ENCODE measurements around the gene CACNA1H. TPM values are rescaled to one million over a fixed set of nuclear protein-coding genes. Genes with fewer than 3 reads are reported as not detected.

Gene CACNA1H
- total and polyA plus RNA-seq, 2 donors = 0.61 to 2.6 TPM

- DNase-seq (ENCODE audit: low read depth in 6 of 9, low spot score in 9 of 9) = no peak
- no peaks in the 10 kb centered on the region for H3K36me3 ChIP-seq (ENCODE audit: control insufficient read depth in 2 of 2, insufficient read depth in 2 of 2, low read length in 1 of 2)
- peaks cover 0 to 36% of the 10 kb centered on the region in 2 donors for H3K27me3 ChIP-seq (ENCODE audit: control insufficient read depth in 2 of 2, insufficient read depth in 1 of 2, low read length in 1 of 2)
- WGBS = 77% methylated on average over 26 of the region's 26 CpGs
- H3K27ac ChIP-seq (ENCODE audit: low read depth in 1 of 2, low read length in 1 of 2) = no peak overlapping the region
- H3K4me3 ChIP-seq (ENCODE audit: low read length in 2 of 2) = no peak overlapping the region
- H3K4me1 ChIP-seq (ENCODE audit: control insufficient read depth in 2 of 2, insufficient read depth in 2 of 2, low read length in 2 of 2) = no peaks in the 10 kb centered on the region
- no peaks in the 10 kb centered on the region for H3K9me3 ChIP-seq (ENCODE audit: control insufficient read depth in 2 of 2, insufficient read depth in 1 of 2, low read length in 1 of 2)
Observed at GRCh38 chr16:1112506-1113184, 40.3 kb upstream of the CACNA1H start.

GRCh38 chr16:1113489-1113888, 39.4 kb upstream of the CACNA1H start:
- no peaks in the 10 kb centered on the region for H3K9me3 ChIP-seq (ENCODE audit: control insufficient read depth in 2 of 2, insufficient read depth in 1 of 2, low read length in 1 of 2)
- H3K4me1 ChIP-seq (ENCODE audit: control insufficient read depth in 2 of 2, insufficient read depth in 2 of 2, low read length in 2 of 2) = no peaks in the 10 kb centered on the region
- WGBS = 59% methylated on average over 16 of the region's 16 CpGs
- no peak overlapping the region for H3K4me3 ChIP-seq (ENCODE audit: low read length in 2 of 2)
- peaks cover 0 to 28% of the 10 kb centered on the region in 2 donors for H3K27me3 ChIP-seq (ENCODE audit: control insufficient read depth in 2 of 2, insufficient read depth in 1 of 2, low read length in 1 of 2)
- no peak overlapping the region for H3K27ac ChIP-seq (ENCODE audit: low read depth in 1 of 2, low read length in 1 of 2)
- DNase-seq (ENCODE audit: low read depth in 6 of 9, low spot score in 9 of 9) = no peak
- H3K36me3 ChIP-seq (ENCODE audit: control insufficient read depth in 2 of 2, insufficient read depth in 2 of 2, low read length in 1 of 2) = no peaks in the 10 kb centered on the region

GRCh38 chr16:1113889-1114526, 38.9 kb upstream of the CACNA1H start:
- no peak for DNase-seq (ENCODE audit: low read depth in 6 of 9, low spot score in 9 of 9)
- H3K9me3 ChIP-seq (ENCODE audit: control insufficient read depth in 2 of 2, insufficient read depth in 1 of 2, low read length in 1 of 2) = no peaks in the 10 kb centered on the region
- WGBS = 88% methylated on average over 15 of the region's 15 CpGs
- H3K4me1 ChIP-seq (ENCODE audit: control insufficient read depth in 2 of 2, insufficient read depth in 2 of 2, low read length in 2 of 2) = no peaks in the 10 kb centered on the region
- no peaks in the 10 kb centered on the region for H3K36me3 ChIP-seq (ENCODE audit: control insufficient read depth in 2 of 2, insufficient read depth in 2 of 2, low read length in 1 of 2)
- H3K4me3 ChIP-seq (ENCODE audit: low read length in 2 of 2) = no peak overlapping the region
- H3K27ac ChIP-seq (ENCODE audit: low read depth in 1 of 2, low read length in 1 of 2) = no peak overlapping the region
- peaks cover 0 to 27% of the 10 kb centered on the region in 2 donors for H3K27me3 ChIP-seq (ENCODE audit: control insufficient read depth in 2 of 2, insufficient read depth in 1 of 2, low read length in 1 of 2)

GRCh38 chr16:1116693-1117077, 36.2 kb upstream of the CACNA1H start:
- Histone ChIP-seq H3K27ac (ENCODE audit: low read depth in 1 of 2, low read length in 1 of 2) (no peak overlapping the region), H3K4me1 (ENCODE audit: control insufficient read depth in 2 of 2, insufficient read depth in 2 of 2, low read length in 2 of 2) (no peaks in the 10 kb centered on the region), H3K27me3 (ENCODE audit: control insufficient read depth in 2 of 2, insufficient read depth in 1 of 2, low read length in 1 of 2) (peaks cover 3 to 22% of the 10 kb centered on the region in 2 donors), H3K36me3 (ENCODE audit: control insufficient read depth in 2 of 2, insufficient read depth in 2 of 2, low read length in 1 of 2) (no peaks in the 10 kb centered on the region), H3K9me3 (ENCODE audit: control insufficient read depth in 2 of 2, insufficient read depth in 1 of 2, low read length in 1 of 2) (no peaks in the 10 kb centered on the region), H3K4me3 (ENCODE audit: low read length in 2 of 2) (no peak overlapping the region)
- no peak for DNase-seq (ENCODE audit: low read depth in 6 of 9, low spot score in 9 of 9)
- WGBS = 76% methylated on average over 16 of the region's 16 CpGs

- no peaks in the 10 kb centered on the region for H3K4me1 ChIP-seq (ENCODE audit: control insufficient read depth in 2 of 2, insufficient read depth in 2 of 2, low read length in 2 of 2)
- no peaks in the 10 kb centered on the region for H3K36me3 ChIP-seq (ENCODE audit: control insufficient read depth in 2 of 2, insufficient read depth in 2 of 2, low read length in 1 of 2)
- H3K4me3 ChIP-seq (ENCODE audit: low read length in 2 of 2) = no peak overlapping the region
- DNase-seq (ENCODE audit: low read depth in 6 of 9, low spot score in 9 of 9) = no peak
- H3K9me3 ChIP-seq (ENCODE audit: control insufficient read depth in 2 of 2, insufficient read depth in 1 of 2, low read length in 1 of 2) = no peaks in the 10 kb centered on the region
- peaks cover 3 to 19% of the 10 kb centered on the region in 2 donors for H3K27me3 ChIP-seq (ENCODE audit: control insufficient read depth in 2 of 2, insufficient read depth in 1 of 2, low read length in 1 of 2)
- WGBS = 73% methylated on average over 34 of the region's 34 CpGs
- no peak overlapping the region for H3K27ac ChIP-seq (ENCODE audit: low read depth in 1 of 2, low read length in 1 of 2)
Observed at GRCh38 chr16:1117176-1117900, 35.6 kb upstream of the CACNA1H start.

GRCh38 chr16:1117926-1118325, 35.0 kb upstream of the CACNA1H start:
- Histone ChIP-seq H3K4me3 (ENCODE audit: low read length in 2 of 2) (no peak overlapping the region), H3K4me1 (ENCODE audit: control insufficient read depth in 2 of 2, insufficient read depth in 2 of 2, low read length in 2 of 2) (no peaks in the 10 kb centered on the region), H3K9me3 (ENCODE audit: control insufficient read depth in 2 of 2, insufficient read depth in 1 of 2, low read length in 1 of 2) (no peaks in the 10 kb centered on the region), H3K27ac (ENCODE audit: low read depth in 1 of 2, low read length in 1 of 2) (no peak overlapping the region), H3K36me3 (ENCODE audit: control insufficient read depth in 2 of 2, insufficient read depth in 2 of 2, low read length in 1 of 2) (no peaks in the 10 kb centered on the region), H3K27me3 (ENCODE audit: control insufficient read depth in 2 of 2, insufficient read depth in 1 of 2, low read length in 1 of 2) (peaks cover 3 to 17% of the 10 kb centered on the region in 2 donors)
- 88% methylated on average over 19 of the region's 19 CpGs for WGBS
- DNase-seq (ENCODE audit: low read depth in 6 of 9, low spot score in 9 of 9) = no peak

- peaks cover 3 to 14% of the 10 kb centered on the region in 2 donors for H3K27me3 ChIP-seq (ENCODE audit: control insufficient read depth in 2 of 2, insufficient read depth in 1 of 2, low read length in 1 of 2)
- H3K27ac ChIP-seq (ENCODE audit: low read depth in 1 of 2, low read length in 1 of 2) = no peak overlapping the region
- no peak overlapping the region for H3K4me3 ChIP-seq (ENCODE audit: low read length in 2 of 2)
- no peaks in the 10 kb centered on the region for H3K36me3 ChIP-seq (ENCODE audit: control insufficient read depth in 2 of 2, insufficient read depth in 2 of 2, low read length in 1 of 2)
- 70% methylated on average over 19 of the region's 19 CpGs for WGBS
- H3K4me1 ChIP-seq (ENCODE audit: control insufficient read depth in 2 of 2, insufficient read depth in 2 of 2, low read length in 2 of 2) = no peaks in the 10 kb centered on the region
- no peaks in the 10 kb centered on the region for H3K9me3 ChIP-seq (ENCODE audit: control insufficient read depth in 2 of 2, insufficient read depth in 1 of 2, low read length in 1 of 2)
- no peak for DNase-seq (ENCODE audit: low read depth in 6 of 9, low spot score in 9 of 9)
Observed at GRCh38 chr16:1119129-1119528, 33.8 kb upstream of the CACNA1H start.

- DNase-seq (ENCODE audit: low read depth in 6 of 9, low spot score in 9 of 9) = no peak
- Histone ChIP-seq H3K36me3 (ENCODE audit: control insufficient read depth in 2 of 2, insufficient read depth in 2 of 2, low read length in 1 of 2) (no peaks in the 10 kb centered on the region), H3K9me3 (ENCODE audit: control insufficient read depth in 2 of 2, insufficient read depth in 1 of 2, low read length in 1 of 2) (no peaks in the 10 kb centered on the region), H3K4me1 (ENCODE audit: control insufficient read depth in 2 of 2, insufficient read depth in 2 of 2, low read length in 2 of 2) (no peaks in the 10 kb centered on the region), H3K4me3 (ENCODE audit: low read length in 2 of 2) (no peak overlapping the region), H3K27me3 (ENCODE audit: control insufficient read depth in 2 of 2, insufficient read depth in 1 of 2, low read length in 1 of 2) (peaks cover 3 to 14% of the 10 kb centered on the region in 2 donors), H3K27ac (ENCODE audit: low read depth in 1 of 2, low read length in 1 of 2) (no peak overlapping the region)
- 77% methylated on average over 35 of the region's 35 CpGs for WGBS
Observed at GRCh38 chr16:1119766-1120576, 32.9 kb upstream of the CACNA1H start.

All from thymus (tissue), 11 donors.